ENCODE measurements around the gene CCDC9B. TPM values are rescaled to one million over a fixed set of nuclear protein-coding genes. Genes with fewer than 3 reads are reported as not detected.
A peak's percentile ranks its signal among the peaks of the same experiment; 100 is the strongest.

Gene CCDC9B
- total and polyA plus RNA-seq, 2 experiments from 2014 or later = 19.6 to 33.1 TPM

DNA sequence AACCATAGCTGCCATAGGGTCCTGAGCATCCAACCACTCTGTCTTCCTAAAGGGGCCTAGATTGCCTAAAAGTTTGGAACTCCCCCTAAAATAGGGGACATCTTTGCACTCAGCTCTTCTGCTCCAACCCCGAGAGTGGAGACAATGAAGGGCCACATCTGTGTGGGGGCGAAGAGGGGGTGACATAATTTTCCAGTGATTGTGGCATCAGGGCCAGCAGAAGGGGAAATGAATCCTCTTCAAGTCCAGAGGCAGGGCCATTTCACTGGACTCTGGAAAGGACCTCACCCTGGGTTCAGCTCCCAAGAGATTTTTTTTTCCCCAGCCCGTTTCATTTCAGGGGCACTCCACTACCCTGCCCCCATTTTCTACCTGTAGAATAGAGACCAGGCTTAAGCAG is 53.2 kb downstream of the CCDC9B start:
- Histone ChIP-seq H3K9me3 (ENCODE audit: low read depth) (no peaks in the 10 kb centered on the region), H3K4me1 (ENCODE audit: insufficient read depth) (peaks cover 17% of the 10 kb centered on the region), H3K9ac (no peak overlapping the region), H4K20me1 (ENCODE audit: insufficient read depth) (no peaks in the 10 kb centered on the region), H3K4me2 (ENCODE audit: unreplicated experiment) (no peak overlapping the region), H3K27ac (no peak overlapping the region), H3K36me3 (ENCODE audit: low read depth) (no peaks in the 10 kb centered on the region), H3F3A (ENCODE audit: insufficient read depth) (peaks cover 14% of the 10 kb centered on the region; the same call in 1 of the 2 replicates), H3K79me2 (ENCODE audit: insufficient read depth) (no peaks in the 10 kb centered on the region), H3K9me2 (ENCODE audit: insufficient read depth) (no peaks in the 10 kb centered on the region), H2AFZ (no peak overlapping the region), H3K27me3 (replicated peaks; ENCODE audit: insufficient read depth) (peaks cover 10% of the 10 kb centered on the region; the same call in 1 of the 2 replicates), H3K4me3 (no peak overlapping the region)
- 88 to 94% methylated on average over 3 of the region's 3 CpGs for WGBS, 2 experiments (ENCODE audit: low coverage in 1 of 2, low lambda C conversion rate in 2 of 2, missing lambda C conversion rate in 2 of 2)
- DNase-seq = no peak
- in situ Hi-C loops (cut with MboI) = no loop called here
- TF ChIP-seq EZH2 (IDR thresholded peaks at IDR 0.05; ENCODE audit: insufficient read depth, poor library complexity, severe bottlenecking) = no peak
- TF ChIP-seq EZH2phosphoT487 (IDR thresholded peaks at IDR 0.05; ENCODE audit: insufficient read depth, low read depth) = no peak

DNA sequence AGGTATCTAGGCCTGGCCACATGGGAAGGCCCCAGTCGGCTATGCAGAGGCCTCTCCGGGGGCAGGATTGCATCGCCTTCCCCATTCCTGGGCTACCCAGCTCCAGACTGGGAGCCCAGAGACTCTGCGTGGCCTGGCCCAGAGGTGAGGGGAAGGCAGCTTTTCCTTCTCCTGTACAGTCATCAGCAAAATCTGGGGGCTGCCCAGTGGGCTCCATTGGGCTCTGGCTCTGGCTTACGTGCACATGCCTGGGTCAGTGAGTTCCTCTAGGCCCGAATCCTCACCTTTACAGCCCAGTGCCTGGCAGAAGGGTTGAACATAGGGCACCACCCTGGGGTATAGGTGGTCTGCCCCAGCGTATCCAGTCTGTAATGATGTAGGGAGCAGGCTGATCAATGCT is 53.9 kb downstream of the CCDC9B start:
- no peaks in the 10 kb centered on the region for H4K20me1 ChIP-seq (ENCODE audit: insufficient read depth)
- H3K9me2 ChIP-seq (ENCODE audit: insufficient read depth) = no peaks in the 10 kb centered on the region
- H3K9ac ChIP-seq = no peak overlapping the region
- 80 to 84% methylated on average over 7 of the region's 7 CpGs for WGBS, 2 experiments (ENCODE audit: low coverage in 1 of 2, low lambda C conversion rate in 2 of 2, missing lambda C conversion rate in 2 of 2)
- H3K27ac ChIP-seq = no peak overlapping the region
- peaks cover 14% of the 10 kb centered on the region; the same call in 1 of the 2 replicates for H3F3A ChIP-seq (ENCODE audit: insufficient read depth)
- no peaks in the 10 kb centered on the region for H3K36me3 ChIP-seq (ENCODE audit: low read depth)
- in situ Hi-C loops (cut with MboI) = no loop called here
- no peak overlapping the region for H2AFZ ChIP-seq
- peaks cover 16% of the 10 kb centered on the region; the same call in 1 of the 2 replicates for H3K27me3 ChIP-seq (replicated peaks; ENCODE audit: insufficient read depth)
- no peak overlapping the region for H3K4me3 ChIP-seq
- no peak for DNase-seq
- no peaks in the 10 kb centered on the region for H3K9me3 ChIP-seq (ENCODE audit: low read depth)
- H3K79me2 ChIP-seq (ENCODE audit: insufficient read depth) = no peaks in the 10 kb centered on the region
- TF ChIP-seq EZH2 (IDR thresholded peaks at IDR 0.05; ENCODE audit: insufficient read depth, poor library complexity, severe bottlenecking) (no peak), EZH2phosphoT487 (IDR thresholded peaks at IDR 0.05; ENCODE audit: insufficient read depth, low read depth) (no peak)
- no peak overlapping the region for H3K4me2 ChIP-seq (ENCODE audit: unreplicated experiment)
- H3K4me1 ChIP-seq (ENCODE audit: insufficient read depth) = peaks cover 17% of the 10 kb centered on the region

DNA sequence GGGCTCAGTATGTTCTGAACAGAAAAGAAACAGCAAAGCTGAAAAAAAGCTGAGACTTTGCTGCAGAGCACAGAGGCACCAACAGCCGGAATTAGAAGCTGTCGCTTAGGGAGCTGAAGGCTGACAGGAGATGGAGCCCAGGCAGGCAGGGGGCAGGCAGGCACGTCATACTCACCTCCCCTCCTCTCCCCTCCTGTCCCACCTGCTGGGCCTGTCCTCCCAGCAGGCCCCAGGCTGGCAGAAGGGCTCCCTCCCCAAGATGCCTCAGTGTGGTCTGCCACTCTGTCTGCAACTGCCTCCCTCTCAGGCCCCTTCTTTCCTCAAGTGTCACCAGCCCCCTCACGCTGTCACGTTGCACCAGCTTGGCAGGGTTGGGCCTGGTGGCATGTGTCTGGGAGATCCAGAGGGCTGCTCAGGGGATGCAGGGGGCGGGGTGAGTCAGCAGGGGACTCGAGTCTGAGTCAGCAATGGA is 54.6 kb downstream of the CCDC9B start:
- Histone ChIP-seq H3K79me2 (ENCODE audit: insufficient read depth) (no peaks in the 10 kb centered on the region), H2AFZ (no peak overlapping the region), H3K9me2 (ENCODE audit: insufficient read depth) (no peaks in the 10 kb centered on the region), H3K4me1 (ENCODE audit: insufficient read depth) (peaks cover 17% of the 10 kb centered on the region), H3F3A (ENCODE audit: insufficient read depth) (peaks cover 14% of the 10 kb centered on the region; the same call in 1 of the 2 replicates), H3K4me3 (no peak overlapping the region), H3K9me3 (ENCODE audit: low read depth) (no peaks in the 10 kb centered on the region), H3K4me2 (ENCODE audit: unreplicated experiment) (peak overlapping the region; percentile 47), H3K27ac (no peak overlapping the region), H4K20me1 (ENCODE audit: insufficient read depth) (no peaks in the 10 kb centered on the region), H3K27me3 (replicated peaks; ENCODE audit: insufficient read depth) (peaks cover 23% of the 10 kb centered on the region), H3K36me3 (ENCODE audit: low read depth) (no peaks in the 10 kb centered on the region), H3K9ac (no peak overlapping the region)
- 66 to 83% methylated on average over 7 of the region's 7 CpGs for WGBS, 2 experiments (ENCODE audit: low coverage in 1 of 2, low lambda C conversion rate in 2 of 2, missing lambda C conversion rate in 2 of 2)
- peak; percentile 26 for DNase-seq
- TF ChIP-seq EZH2 (IDR thresholded peaks at IDR 0.05; ENCODE audit: insufficient read depth, poor library complexity, severe bottlenecking) = no peak
- TF ChIP-seq EZH2phosphoT487 (IDR thresholded peaks at IDR 0.05; ENCODE audit: insufficient read depth, low read depth) = no peak
- in situ Hi-C loops (cut with MboI) = no loop called here

DNA sequence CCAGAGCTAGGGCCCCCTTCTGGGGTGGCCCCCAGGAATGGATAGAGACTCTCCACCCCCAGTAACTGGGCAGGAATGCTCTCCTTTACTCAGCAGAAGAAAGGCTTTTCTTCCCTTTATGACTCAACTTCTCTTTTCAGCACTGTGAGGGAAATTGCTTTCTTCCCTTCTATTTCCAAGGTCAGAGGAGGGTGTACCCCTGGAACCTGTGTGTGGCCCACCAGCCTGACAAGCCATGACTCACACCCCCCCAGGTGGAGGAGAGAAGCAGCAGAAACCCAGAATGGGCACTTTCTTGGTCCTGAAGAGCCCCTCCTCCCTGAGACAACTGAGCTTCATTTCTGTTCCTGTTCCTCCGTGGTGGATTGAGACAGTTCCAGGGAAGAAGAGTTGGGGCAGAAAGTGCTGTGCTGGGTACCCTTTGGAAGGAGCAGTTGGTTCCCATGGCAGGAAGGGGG is 55.2 kb downstream of the CCDC9B start:
- Histone ChIP-seq H3K9me2 (ENCODE audit: insufficient read depth) (no peaks in the 10 kb centered on the region), H3K9ac (no peak overlapping the region), H3K79me2 (ENCODE audit: insufficient read depth) (no peaks in the 10 kb centered on the region), H3K4me2 (ENCODE audit: unreplicated experiment) (peak overlapping the region; percentile 47), H3K27ac (no peak overlapping the region), H3F3A (ENCODE audit: insufficient read depth) (peaks cover 14% of the 10 kb centered on the region; the same call in 1 of the 2 replicates), H2AFZ (no peak overlapping the region), H3K9me3 (ENCODE audit: low read depth) (no peaks in the 10 kb centered on the region), H3K4me1 (ENCODE audit: insufficient read depth) (peaks cover 17% of the 10 kb centered on the region), H4K20me1 (ENCODE audit: insufficient read depth) (no peaks in the 10 kb centered on the region), H3K4me3 (no peak overlapping the region), H3K36me3 (ENCODE audit: low read depth) (no peaks in the 10 kb centered on the region), H3K27me3 (replicated peaks; ENCODE audit: insufficient read depth) (peaks cover 27% of the 10 kb centered on the region)
- TF ChIP-seq EZH2 (IDR thresholded peaks at IDR 0.05; ENCODE audit: insufficient read depth, poor library complexity, severe bottlenecking) = no peak
- TF ChIP-seq EZH2phosphoT487 (IDR thresholded peaks at IDR 0.05; ENCODE audit: insufficient read depth, low read depth) = no peak
- DNase-seq = peak; percentile 55
- in situ Hi-C loops (cut with MboI) = no loop called here
- WGBS, 2 experiments (ENCODE audit: low coverage in 1 of 2, low lambda C conversion rate in 2 of 2, missing lambda C conversion rate in 2 of 2) = 0 to 19% methylated on average over 1 of the region's 1 CpG

Data from GM23248 (cell line).